OCI-LY1 (cell line): Measurements from ENCODE around the gene PKIB.

Experiments used
- H2AFZ ChIP-seq: fragments of 200-600 bp; sonication (generic), shearing (Covaris generic); 2 replicates; pipeline ENCODE4 v1.6.0; 2014; ENCODE audit warnings: antibody characterized with exemption, mild to moderate bottlenecking, low read length
- H3F3A ChIP-seq: fragments of 200-600 bp; sonication (generic), shearing (Covaris generic); 2 replicates; pipeline ENCODE4 v1.6.0; 2014; ENCODE audit warnings: mild to moderate bottlenecking, antibody characterized with exemption, low read length, moderate library complexity; ENCODE audit not compliant: insufficient read depth
- H3K27ac ChIP-seq: fragments of 200-600 bp; sonication (generic); 2 replicates; pipeline ENCODE4 v1.5.1; 2014; ENCODE audit warnings: low read length, mixed run types, mild to moderate bottlenecking, low read depth; ENCODE audit not compliant: poor library complexity, severe bottlenecking
- H3K27me3 ChIP-seq: fragments of 200-600 bp; sonication (generic); 2 replicates; pipeline ENCODE4 v1.6.0; 2014; ENCODE audit warnings: antibody characterized with exemption, mild to moderate bottlenecking, low read length, moderate library complexity; ENCODE audit not compliant: insufficient read depth
- H3K36me3 ChIP-seq: fragments of 200-600 bp; sonication (generic); 2 replicates; pipeline ENCODE4 v1.6.1; 2014; ENCODE audit warnings: mild to moderate bottlenecking, antibody characterized with exemption, low read length, moderate library complexity, mixed read lengths; ENCODE audit not compliant: insufficient read depth
- H3K4me1 ChIP-seq: fragments of 200-600 bp; sonication (generic); 2 replicates; pipeline ENCODE4 v1.5.1; 2014; ENCODE audit warnings: mild to moderate bottlenecking, low read length, moderate library complexity; ENCODE audit not compliant: insufficient read depth, severe bottlenecking
- H3K4me2 ChIP-seq: fragments of 200-600 bp; sonication (generic), shearing (Covaris generic); 2 replicates; pipeline ENCODE4 v1.6.1; 2014; ENCODE audit warnings: low read length
- H3K4me3 ChIP-seq: fragments of 200-600 bp; sonication (generic); 2 replicates; pipeline ENCODE4 v1.5.1; 2014; ENCODE audit warnings: low read length, low read depth, mild to moderate bottlenecking, mixed read lengths; ENCODE audit not compliant: poor library complexity, severe bottlenecking
- H3K79me2 ChIP-seq: fragments of 200-600 bp; shearing (Covaris generic); 2 replicates; pipeline ENCODE4 v1.6.1; 2016; ENCODE audit warnings: mixed run types, low read length, mixed read lengths; ENCODE audit not compliant: insufficient read depth
- H3K9ac ChIP-seq: fragments of 200-600 bp; sonication (generic), shearing (Covaris generic); 2 replicates; pipeline ENCODE4 v1.6.1; 2014; ENCODE audit warnings: mild to moderate bottlenecking, low read length, mixed read lengths
- H3K9me2 ChIP-seq: fragments of 200-600 bp; sonication (generic), shearing (Covaris generic); 2 replicates; pipeline ENCODE4 v1.6.1; 2014; ENCODE audit warnings: low read depth, mild to moderate bottlenecking, low read length, mixed read lengths
- H3K9me3 ChIP-seq: fragments of 200-600 bp; shearing (Covaris generic); 2 replicates; pipeline ENCODE4 v1.6.1; 2014; ENCODE audit warnings: low read length, mixed read lengths
- H4K20me1 ChIP-seq: fragments of 200-600 bp; sonication (generic), shearing (Covaris generic); 2 replicates; pipeline ENCODE4 v1.6.0; 2016; ENCODE audit warnings: mild to moderate bottlenecking, low read length; ENCODE audit not compliant: insufficient read depth
- CTCF ChIP-seq: fragments of 200-600 bp; sonication (generic), shearing (Covaris generic); IDR thresholded peaks from 2 replicates; pipeline ENCODE4 v1.5.1; 2017; ENCODE audit warnings: mild to moderate bottlenecking, antibody characterized with exemption, low read length, moderate library complexity, mixed read lengths
- EZH2 ChIP-seq: fragments of 200-600 bp; sonication (generic), shearing (Covaris generic); IDR thresholded peaks from 2 replicates; pipeline ENCODE4 v1.8.0; 2017; ENCODE audit warnings: borderline replicate concordance, mixed run types, mild to moderate bottlenecking, antibody characterized with exemption, low read length, moderate library complexity, mixed read lengths

PKIB gene

GRCh38 chr6:122568797-122569221 lies 41.4 kb upstream of the PKIB start:
- TF ChIP-seq EZH2 (no peak), CTCF (no peak)
- H3K4me1 ChIP-seq = no peaks in the 10 kb centered on the region
- H3K9me2 ChIP-seq = no peaks in the 10 kb centered on the region
- no peaks in the 10 kb centered on the region for H3K9me3 ChIP-seq
- H3K4me3 ChIP-seq = no peak overlapping the region
- no peaks in the 10 kb centered on the region for H4K20me1 ChIP-seq
- H2AFZ ChIP-seq = no peak overlapping the region
- no peaks in the 10 kb centered on the region for H3F3A ChIP-seq
- H3K4me2 ChIP-seq = no peak overlapping the region
- H3K27ac ChIP-seq = no peak overlapping the region
- no peak overlapping the region for H3K9ac ChIP-seq
- no peaks in the 10 kb centered on the region for H3K27me3 ChIP-seq
- H3K36me3 ChIP-seq = no peaks in the 10 kb centered on the region
- H3K79me2 ChIP-seq = no peaks in the 10 kb centered on the region

- H3K9me3 ChIP-seq = no peaks in the 10 kb centered on the region
- no peaks in the 10 kb centered on the region for H3K79me2 ChIP-seq
- H3K27ac ChIP-seq = no peak overlapping the region
- H3K4me3 ChIP-seq = no peak overlapping the region
- H3K36me3 ChIP-seq = no peaks in the 10 kb centered on the region
- no peaks in the 10 kb centered on the region for H3K27me3 ChIP-seq
- H4K20me1 ChIP-seq = no peaks in the 10 kb centered on the region
- TF ChIP-seq EZH2 (no peak), CTCF (no peak)
- H2AFZ ChIP-seq = no peak overlapping the region
- no peak overlapping the region for H3K4me2 ChIP-seq
- H3K9me2 ChIP-seq = no peaks in the 10 kb centered on the region
- no peak overlapping the region for H3K9ac ChIP-seq
- no peaks in the 10 kb centered on the region for H3K4me1 ChIP-seq
- no peaks in the 10 kb centered on the region for H3F3A ChIP-seq
These were observed 40.9 kb upstream of the PKIB start for GRCh38 chr6:122569230-122569771.

- Histone ChIP-seq H3K27me3 (no peaks in the 10 kb centered on the region), H4K20me1 (no peaks in the 10 kb centered on the region), H3K9me2 (no peaks in the 10 kb centered on the region), H3K9me3 (no peaks in the 10 kb centered on the region), H3F3A (no peaks in the 10 kb centered on the region), H3K36me3 (no peaks in the 10 kb centered on the region), H3K79me2 (no peaks in the 10 kb centered on the region), H2AFZ (no peak overlapping the region), H3K9ac (no peak overlapping the region), H3K4me2 (no peak overlapping the region), H3K27ac (no peak overlapping the region), H3K4me1 (no peaks in the 10 kb centered on the region), H3K4me3 (no peak overlapping the region)
- TF ChIP-seq CTCF = no peak
- TF ChIP-seq EZH2 = no peak
These were observed 38.3 kb upstream of the PKIB start for GRCh38 chr6:122571888-122572287.
